ENCODE results near the gene CHIT1.

DNA sequence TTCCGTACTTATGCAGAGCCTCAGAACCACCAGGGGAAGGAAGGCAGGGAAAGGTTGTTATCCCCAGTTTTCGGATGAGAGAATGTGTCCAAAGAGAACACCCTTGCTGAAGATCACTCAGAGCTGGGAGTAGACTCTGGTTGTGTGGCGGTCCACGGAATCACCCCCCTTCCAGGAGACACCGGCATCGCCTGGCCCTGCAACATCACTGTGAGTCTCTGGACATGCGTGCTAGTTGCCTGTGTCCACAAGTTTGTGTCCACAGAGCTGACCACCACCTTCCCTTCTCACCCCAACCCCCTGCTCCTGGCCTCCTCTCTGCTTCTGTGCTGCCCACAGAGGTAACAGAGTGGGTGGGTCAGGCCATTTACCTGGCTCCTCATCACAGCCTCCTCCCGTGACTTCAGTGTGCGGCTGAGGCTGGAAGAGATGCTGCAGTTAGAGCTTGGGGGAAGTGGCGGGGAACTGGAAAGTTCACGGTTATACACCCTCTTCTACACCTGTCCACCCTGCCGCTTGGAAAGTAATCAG, 61.2 kb downstream of the CHIT1 start:
- TF ChIP-seq, protein P1, sequence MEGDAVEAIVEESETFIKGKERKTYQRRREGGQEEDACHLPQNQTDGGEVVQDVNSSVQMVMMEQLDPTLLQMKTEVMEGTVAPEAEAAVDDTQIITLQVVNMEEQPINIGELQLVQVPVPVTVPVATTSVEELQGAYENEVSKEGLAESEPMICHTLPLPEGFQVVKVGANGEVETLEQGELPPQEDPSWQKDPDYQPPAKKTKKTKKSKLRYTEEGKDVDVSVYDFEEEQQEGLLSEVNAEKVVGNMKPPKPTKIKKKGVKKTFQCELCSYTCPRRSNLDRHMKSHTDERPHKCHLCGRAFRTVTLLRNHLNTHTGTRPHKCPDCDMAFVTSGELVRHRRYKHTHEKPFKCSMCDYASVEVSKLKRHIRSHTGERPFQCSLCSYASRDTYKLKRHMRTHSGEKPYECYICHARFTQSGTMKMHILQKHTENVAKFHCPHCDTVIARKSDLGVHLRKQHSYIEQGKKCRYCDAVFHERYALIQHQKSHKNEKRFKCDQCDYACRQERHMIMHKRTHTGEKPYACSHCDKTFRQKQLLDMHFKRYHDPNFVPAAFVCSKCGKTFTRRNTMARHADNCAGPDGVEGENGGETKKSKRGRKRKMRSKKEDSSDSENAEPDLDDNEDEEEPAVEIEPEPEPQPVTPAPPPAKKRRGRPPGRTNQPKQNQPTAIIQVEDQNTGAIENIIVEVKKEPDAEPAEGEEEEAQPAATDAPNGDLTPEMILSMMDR (conservative IDR thresholded peaks at IDR 0.05), result no peak
- no peak for TF ChIP-seq ZFX (IDR thresholded peaks at IDR 0.05)

All from C4-2B (cell line).